ENCODE data around the gene TRAPPC8.
"Not testable (repeated sequence)": the region's sequence is repeated elsewhere in the genome, so short reads cannot be mapped to it uniquely, and the experiment has no call there.

GRCh38 chr18:31810336-31811130 is 132.4 kb downstream of the TRAPPC8 start:
- TF ChIP-seq CTCF (IDR thresholded peaks at IDR 0.05; ENCODE audit: low read depth, low read length, poor library complexity, severe bottlenecking); EZH2phosphoT487 (IDR thresholded peaks at IDR 0.05; ENCODE audit: borderline replicate concordance, low read length): not testable (repeated sequence)
